ENCODE data around the gene SPATA33.

DNA sequence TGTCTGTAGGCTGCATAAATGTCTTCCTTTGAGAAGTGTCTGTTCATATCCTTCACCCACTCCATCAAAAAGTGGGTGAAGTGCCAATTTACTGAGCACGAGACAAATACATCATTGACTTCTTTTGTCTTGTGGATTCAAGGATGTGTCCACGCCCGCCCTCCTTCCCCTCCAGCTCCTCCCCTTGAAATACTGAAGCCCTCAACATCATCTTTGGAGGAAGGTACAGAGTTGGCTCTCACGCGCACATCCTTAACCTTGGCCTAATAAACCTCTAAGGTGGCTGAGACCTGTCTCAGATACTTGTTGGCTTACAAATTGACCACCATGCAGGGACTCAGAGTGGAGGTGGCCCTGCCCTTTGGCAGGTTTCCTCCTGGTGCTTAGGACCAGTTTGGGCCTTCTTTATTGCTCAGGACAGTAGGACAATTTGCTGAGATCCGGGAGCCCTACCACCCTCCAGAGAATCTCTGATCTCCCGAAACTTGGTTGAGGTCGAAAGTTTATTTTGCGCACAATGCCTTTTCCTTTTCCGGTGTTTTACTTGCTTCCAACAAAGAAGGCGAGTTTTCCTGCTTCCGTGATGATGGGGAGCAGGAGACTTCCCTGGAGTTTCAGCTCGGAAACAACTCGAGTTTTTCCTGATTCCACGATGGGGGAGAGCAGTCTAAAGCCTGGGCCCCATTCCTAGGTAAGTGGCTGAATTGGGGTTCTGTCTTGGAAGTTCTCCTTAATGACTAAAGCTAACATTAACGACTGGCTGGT, 14.7 kb downstream of the SPATA33 start:
- TF ChIP-seq CTCF (IDR thresholded peaks at IDR 0.05; ENCODE audit: borderline replicate concordance, extremely low read depth, low read length, poor library complexity, severe bottlenecking) (no peak), EZH2 (IDR thresholded peaks at IDR 0.05; ENCODE audit: borderline replicate concordance, low read depth, low read length, severe bottlenecking) (no peak)

All from DND-41 (cell line).